PC-3 (cell line): Measurements from ENCODE around the gene ESR2. TPM values are rescaled to one million over a fixed set of nuclear protein-coding genes. Genes with fewer than 3 reads are reported as not detected.
"Not testable (repeated sequence)": the region's sequence is repeated elsewhere in the genome, so short reads cannot be mapped to it uniquely, and the experiment has no call there.

Experiments
- ATAC-seq: fragments of 200-7000 bp; cut with Tn5 transposase; 2 replicates; pipeline ENCODE4 v1.9.1; 2020; ENCODE audit warnings: mild to moderate bottlenecking, moderate library complexity
- BruUV-seq: library from RNA; stranded (reverse); fragments of 400-500 nt; replicated peaks from 2 replicates; lab custom pipeline; 2021; lab: Mats Ljungman, UMichigan
- CTCF ChIA-PET: fragments of 300-600 bp; sonication (Branson Sonifier 250); formaldehyde crosslinking; loops from one replicate; lab custom pipeline; 2022; ENCODE audit warnings: antibody characterized with exemption; lab: Charles Lee
- POLR2A ChIA-PET: fragments of 300-600 bp; sonication (Branson Sonifier 250); formaldehyde crosslinking; loops from one replicate; lab custom pipeline; 2022; ENCODE audit warnings: antibody characterized with exemption; ENCODE audit not compliant: unreplicated experiment; lab: Charles Lee
- DNase-seq: peaks from one replicate; pipeline ENCODE4 v3.0.0-alpha.2; 2015
- H2AFZ ChIP-seq: fragments of 300-600 bp; sonication (generic); 2 replicates; pipeline ENCODE4 v1.6.0; 2016; ENCODE audit warnings: antibody characterized with exemption, low read length
- H3F3A ChIP-seq: fragments of 300-600 bp; sonication (generic); one replicate; pipeline ENCODE4 v1.6.0; 2017; ENCODE audit warnings: antibody characterized with exemption, low read length, control low read depth, mild to moderate bottlenecking; ENCODE audit not compliant: unreplicated experiment
- H3K27ac ChIP-seq: fragments of 300-600 bp; sonication (generic); 2 replicates; pipeline ENCODE4 v1.5.1; 2016; ENCODE audit warnings: mild to moderate bottlenecking, low read length
- H3K27me3 ChIP-seq: fragments of 300-600 bp; sonication (generic); 2 replicates; pipeline ENCODE4 v1.6.1; 2016; ENCODE audit warnings: low read length, mixed read lengths
- H3K36me3 ChIP-seq: fragments of 300-600 bp; sonication (generic); 2 replicates; pipeline ENCODE4 v1.6.1; 2016; ENCODE audit warnings: low read depth, mixed run types, low read length, mixed read lengths
- H3K4me1 ChIP-seq: fragments of 300-600 bp; sonication (generic); 2 replicates; pipeline ENCODE4 v1.5.1; 2016; ENCODE audit warnings: low read length; ENCODE audit not compliant: insufficient read depth
- H3K4me2 ChIP-seq: fragments of 300-600 bp; sonication (generic); 2 replicates; pipeline ENCODE4 v1.6.0; 2016; ENCODE audit warnings: low read length
- H3K4me3 ChIP-seq: fragments of 300-600 bp; sonication (generic); 2 replicates; pipeline ENCODE4 v1.5.1; 2016; ENCODE audit warnings: mild to moderate bottlenecking, low read length, mixed read lengths
- H3K79me2 ChIP-seq: fragments of 300-600 bp; sonication (generic); 2 replicates; pipeline ENCODE4 v1.6.1; 2017; ENCODE audit warnings: low read length, mixed read lengths
- H3K9ac ChIP-seq: fragments of 300-600 bp; sonication (generic); 2 replicates; pipeline ENCODE4 v1.6.0; 2016; ENCODE audit warnings: mild to moderate bottlenecking, low read length
- H3K9me2 ChIP-seq: fragments of 300-600 bp; sonication (generic); replicated peaks from 2 replicates; pipeline ENCODE4 v1.6.1; 2016; ENCODE audit warnings: mixed run types, low read length, mixed read lengths
- H3K9me3 ChIP-seq: fragments of 300-600 bp; sonication (generic); 2 replicates; pipeline ENCODE4 v1.6.1; 2016; ENCODE audit warnings: low read length, mixed read lengths
- H4K20me1 ChIP-seq: fragments of 300-600 bp; sonication (generic); 2 replicates; pipeline ENCODE4 v1.6.1; 2016; ENCODE audit warnings: low read length, mixed read lengths
- CTCF ChIP-seq: fragments of 300-600 bp; sonication (generic); conservative IDR thresholded peaks from 2 replicates; pipeline ENCODE4 v1.5.1; 2017; ENCODE audit warnings: antibody characterized with exemption, low read depth, mild to moderate bottlenecking, low read length
- EZH2 ChIP-seq: fragments of 300-600 bp; sonication (generic); IDR thresholded peaks from one replicate; pipeline ENCODE4 v1.6.1; 2017; ENCODE audit warnings: antibody characterized with exemption, mild to moderate bottlenecking, low read length; ENCODE audit not compliant: unreplicated experiment
- EZH2phosphoT487 ChIP-seq: fragments of 300-600 bp; sonication (generic); IDR thresholded peaks from 2 replicates; pipeline ENCODE4 v1.6.1; 2018; ENCODE audit warnings: mild to moderate bottlenecking, antibody characterized with exemption, low read length, borderline replicate concordance
- intact Hi-C: fragments of 100-400 bp; cut with micrococcal nuclease; formaldehyde crosslinking; loops from 2 replicates; pipeline ENCODE4 v1.9.0; 2023
- total RNA-seq: library from RNA; depleted of rRNA; stranded (reverse); fragments of >200 nt; gene quantifications from 2 replicates; pipeline ENCODE4 v1.2.3, GENCODE V29; 2014

ESR2 gene
- total RNA-seq, 1 experiment from 2014 or later: 0.18 TPM

- no peaks in the 10 kb centered on the region for H3K79me2 ChIP-seq
- ChIA-PET POLR2A (interaction anchor here (0.7 kb wide), 1 partner anchor 49 kb away, joined by 3 read pairs; no protein-coding TSS in a partner anchor), CTCF (interaction anchor here (0.6 kb wide), 1 partner anchor 54 kb away, joined by 3 read pairs; no protein-coding TSS in a partner anchor)
- no peaks in the 10 kb centered on the region for H3K9me2 ChIP-seq
- no peak overlapping the region for H3K4me2 ChIP-seq
- H3K4me3 ChIP-seq: no peak overlapping the region
- ATAC-seq (no peak), DNase-seq (no peak)
- H4K20me1 ChIP-seq: no peaks in the 10 kb centered on the region
- no peak overlapping the region for H3K9ac ChIP-seq
- no peak overlapping the region for H3K27ac ChIP-seq
- H3K36me3 ChIP-seq: no peaks in the 10 kb centered on the region
- no peak overlapping the region for H2AFZ ChIP-seq
- no peaks in the 10 kb centered on the region for H3F3A ChIP-seq
- TF ChIP-seq CTCF: no peak
- TF ChIP-seq EZH2: no peak
- TF ChIP-seq EZH2phosphoT487: no peak
- intact Hi-C loops: no loop called here
- BruUV-seq: no TSS peak
- H3K4me1 ChIP-seq: no peaks in the 10 kb centered on the region
- H3K9me3 ChIP-seq: no peaks in the 10 kb centered on the region
- no peaks in the 10 kb centered on the region for H3K27me3 ChIP-seq
These were observed 80.2 kb downstream of the ESR2 start for GRCh38 chr14:64213853-64214570.

- TF ChIP-seq EZH2phosphoT487: no peak
- TF ChIP-seq EZH2: no peak
- no peak for TF ChIP-seq CTCF
- CTCF ChIA-PET: interaction anchor here (0.6 kb wide), 1 partner anchor 55 kb away, joined by 3 read pairs; no protein-coding TSS in a partner anchor
- H4K20me1 ChIP-seq: no peaks in the 10 kb centered on the region
- H3K4me3 ChIP-seq: no peak overlapping the region
- H3K36me3 ChIP-seq: no peaks in the 10 kb centered on the region
- H3K9me3 ChIP-seq: no peaks in the 10 kb centered on the region
- H2AFZ ChIP-seq: no peak overlapping the region
- H3K9me2 ChIP-seq: no peaks in the 10 kb centered on the region
- DNase-seq (no peak), ATAC-seq (no peak)
- no peak overlapping the region for H3K4me2 ChIP-seq
- intact Hi-C loops: no loop called here
- no peaks in the 10 kb centered on the region for H3F3A ChIP-seq
- H3K79me2 ChIP-seq: no peaks in the 10 kb centered on the region
- no peaks in the 10 kb centered on the region for H3K4me1 ChIP-seq
- H3K27me3 ChIP-seq: no peaks in the 10 kb centered on the region
- no peak overlapping the region for H3K9ac ChIP-seq
- H3K27ac ChIP-seq: no peak overlapping the region
- no TSS peak for BruUV-seq
- POLR2A ChIA-PET: no interaction called here
These were observed 81.1 kb downstream of the ESR2 start for GRCh38 chr14:64213086-64213485.

- no peaks in the 10 kb centered on the region for H3K36me3 ChIP-seq
- no peaks in the 10 kb centered on the region for H3F3A ChIP-seq
- H3K27me3 ChIP-seq: no peaks in the 10 kb centered on the region
- no TSS peak for BruUV-seq
- TF ChIP-seq EZH2: no peak
- H3K4me3 ChIP-seq: no peak overlapping the region
- H4K20me1 ChIP-seq: no peaks in the 10 kb centered on the region
- no peak overlapping the region for H3K9ac ChIP-seq
- no peaks in the 10 kb centered on the region for H3K4me1 ChIP-seq
- ATAC-seq (no peak), DNase-seq (no peak)
- no peaks in the 10 kb centered on the region for H3K9me2 ChIP-seq
- POLR2A ChIA-PET: no interaction called here
- no peak overlapping the region for H3K27ac ChIP-seq
- H3K4me2 ChIP-seq: no peak overlapping the region
- H3K79me2 ChIP-seq: no peaks in the 10 kb centered on the region
- H3K9me3 ChIP-seq: no peaks in the 10 kb centered on the region
- no peak overlapping the region for H2AFZ ChIP-seq
- intact Hi-C loops: no loop called here
- CTCF ChIA-PET: no interaction called here
These were observed 81.5 kb downstream of the ESR2 start for GRCh38 chr14:64212666-64213065.

- POLR2A ChIA-PET, H3F3A ChIP-seq, DNase-seq, H3K9me2 ChIP-seq, H3K27me3 ChIP-seq, H3K4me1 ChIP-seq, BruUV-seq, ATAC-seq, CTCF ChIA-PET, H3K9me3 ChIP-seq, H3K9ac ChIP-seq, H3K27ac ChIP-seq, H3K4me3 ChIP-seq, intact Hi-C loops, H3K4me2 ChIP-seq, H2AFZ ChIP-seq, H3K79me2 ChIP-seq, H3K36me3 ChIP-seq, H4K20me1 ChIP-seq: not testable (repeated sequence)
These were observed 83.3 kb downstream of the ESR2 start for GRCh38 chr14:64210912-64211311.
